ENCODE data around the gene PDE7B.

The PDE7B gene

DNA sequence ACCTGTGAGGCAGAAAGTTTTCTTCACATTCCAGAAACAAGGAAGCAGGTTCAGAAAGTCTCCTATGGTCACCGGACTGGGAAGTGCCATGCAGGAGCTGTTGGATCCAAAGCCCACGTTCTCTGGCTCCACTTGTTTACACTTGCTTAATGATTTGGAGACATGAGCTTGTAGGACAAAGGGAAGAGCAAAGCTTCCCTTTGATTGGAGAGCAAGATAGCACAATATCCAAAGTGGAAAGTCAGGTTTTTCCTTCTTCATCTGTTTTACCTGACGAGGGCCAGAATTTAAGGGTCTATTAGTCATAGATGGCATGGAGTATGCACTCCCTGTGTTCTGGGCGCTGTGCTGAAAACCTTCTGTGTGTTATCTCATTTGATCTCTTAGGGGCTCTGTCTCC is 81.2 kb downstream of the PDE7B start:
- DNase-seq (ENCODE audit: low read depth in 1 of 2, low spot score in 1 of 2): no peak

- no peak for DNase-seq (ENCODE audit: low read depth in 1 of 2, low spot score in 1 of 2)
Observed at GRCh38 chr6:135935941-135936601, 84.6 kb downstream of the PDE7B start.

DNA sequence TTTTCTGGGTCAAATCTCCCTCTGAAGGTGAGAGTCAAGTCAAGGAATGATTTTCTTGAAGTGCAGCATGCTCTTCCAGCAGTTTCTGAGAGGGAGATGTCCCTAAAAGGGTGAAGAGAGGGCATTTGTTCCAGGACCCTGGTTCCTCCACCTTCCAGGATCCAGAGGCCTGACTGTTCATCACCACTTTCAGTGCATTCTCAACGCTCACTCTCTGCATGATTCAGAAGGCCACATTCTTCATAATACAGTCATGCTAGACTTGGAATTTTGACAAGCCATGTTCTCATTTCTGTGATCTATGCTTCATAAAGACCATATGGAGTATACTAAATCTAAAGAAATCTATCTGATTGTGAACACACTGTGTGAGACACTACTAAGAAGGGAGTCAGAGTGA is 85.1 kb downstream of the PDE7B start:
- DNase-seq (ENCODE audit: low read depth in 1 of 2, low spot score in 1 of 2): no peak

DNA sequence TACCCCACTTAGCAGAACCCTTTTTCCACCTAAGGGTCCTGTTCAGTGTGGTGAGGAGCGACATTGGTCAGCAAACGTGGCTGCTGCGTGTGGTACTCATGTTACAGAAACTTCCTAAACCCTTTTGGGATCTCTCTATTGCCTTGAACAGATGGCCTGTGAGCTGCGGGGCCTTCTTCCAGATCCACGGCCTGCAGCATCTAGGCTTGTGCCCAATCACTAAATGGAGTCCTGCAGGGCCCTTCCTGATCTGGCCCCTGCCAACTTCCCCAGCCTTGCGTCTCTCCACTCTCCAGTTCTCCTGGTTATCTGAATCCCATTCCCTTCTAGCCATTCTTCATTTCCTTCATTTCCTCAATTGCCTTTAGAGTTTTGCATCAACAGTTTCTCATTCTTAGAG is 85.6 kb downstream of the PDE7B start:
- DNase-seq (ENCODE audit: low read depth in 1 of 2, low spot score in 1 of 2): no peak

GRCh38 chr6:135938576-135939207 is 87.2 kb downstream of the PDE7B start:
- DNase-seq (ENCODE audit: low read depth in 1 of 2, low spot score in 1 of 2): no peak

GRCh38 chr6:135939208-135939591 is 87.7 kb downstream of the PDE7B start:
- no peak for DNase-seq (ENCODE audit: low read depth in 1 of 2, low spot score in 1 of 2)

DNA sequence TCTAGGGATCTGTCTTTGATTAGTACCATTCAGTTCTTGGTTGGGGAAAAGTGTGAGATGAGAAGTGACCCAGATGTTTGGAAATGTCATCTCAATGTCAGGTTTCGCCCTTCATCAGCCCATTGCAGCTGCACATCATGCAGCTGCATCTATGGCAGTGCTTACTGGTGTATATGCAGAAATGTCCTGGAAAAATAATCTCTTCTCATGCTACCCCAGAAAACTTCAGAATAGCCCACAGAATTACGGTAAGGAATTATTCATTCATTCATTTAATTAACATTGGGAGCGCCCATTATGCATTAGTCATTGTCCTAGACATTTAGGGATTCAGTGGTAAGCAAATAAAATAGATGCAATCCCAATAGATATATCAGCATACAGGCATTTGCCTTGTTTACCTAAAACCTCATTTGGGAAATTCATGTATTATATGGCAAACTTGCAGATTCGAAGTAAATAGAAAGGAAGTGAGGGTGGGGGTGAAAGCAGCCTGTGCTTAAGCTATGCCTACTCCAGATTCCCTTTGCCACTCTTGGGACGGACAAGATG is 89.2 kb downstream of the PDE7B start:
- no peak for DNase-seq (ENCODE audit: low read depth in 1 of 2, low spot score in 1 of 2)

DNA sequence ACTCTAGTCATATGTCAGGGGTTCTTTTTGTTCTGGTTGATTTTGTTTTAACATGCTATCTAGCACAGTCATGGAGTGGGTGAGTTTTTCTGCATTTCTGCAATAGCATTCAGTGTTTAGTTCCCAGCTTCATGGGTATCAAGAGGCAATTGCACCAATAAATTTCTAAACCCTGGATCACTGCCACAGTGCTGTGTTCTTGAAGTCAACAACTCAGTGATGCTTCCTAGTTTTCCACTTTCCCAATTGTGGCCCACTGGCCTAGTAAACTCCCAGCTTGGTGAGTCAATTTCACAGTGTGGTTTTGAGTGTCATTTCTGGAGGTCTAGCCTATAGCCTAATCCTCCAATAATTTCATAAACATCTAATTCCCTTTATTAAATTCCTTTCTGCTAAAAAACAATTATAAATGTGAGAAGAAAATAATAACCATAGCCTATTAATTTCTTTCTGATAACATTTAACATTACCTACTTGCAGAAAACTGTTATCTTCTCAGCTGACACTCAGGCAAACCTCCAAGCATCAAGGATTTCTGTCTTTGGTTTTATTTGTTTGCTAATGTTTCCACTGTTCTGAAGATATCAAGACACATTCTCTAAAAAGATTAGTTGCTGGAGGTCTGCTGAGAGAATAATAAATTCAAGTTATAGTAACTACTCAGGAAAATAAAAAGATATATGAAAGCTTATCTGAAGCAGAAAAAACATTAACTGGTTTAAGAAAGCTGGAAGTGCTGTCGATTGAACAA is 89.9 kb downstream of the PDE7B start:
- no peak for DNase-seq (ENCODE audit: low read depth in 1 of 2, low spot score in 1 of 2)

DNA sequence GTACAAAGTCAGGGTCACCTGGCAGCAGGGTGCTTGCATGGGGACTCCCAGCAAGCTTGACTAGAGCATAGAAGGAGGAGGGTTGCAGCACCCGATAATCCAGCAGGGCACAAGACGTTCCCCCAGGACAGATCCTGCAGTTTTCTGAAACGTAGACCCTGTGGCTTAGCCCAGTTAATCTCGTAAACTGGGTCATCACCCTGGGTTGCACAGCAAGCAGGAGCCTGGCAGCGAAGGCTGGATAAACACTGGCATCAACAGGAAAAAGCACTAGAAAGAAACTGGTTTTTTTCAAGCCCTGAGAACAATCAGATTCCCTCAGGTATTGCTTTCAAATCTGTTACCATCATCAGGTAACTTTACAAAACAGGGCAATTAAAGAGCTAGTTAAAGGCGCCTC is 92.6 kb downstream of the PDE7B start:
- DNase-seq (ENCODE audit: low read depth in 1 of 2, low spot score in 1 of 2): no peak

GRCh38 chr6:135946674-135947073 is 95.2 kb downstream of the PDE7B start:
- DNase-seq (ENCODE audit: low read depth in 1 of 2, low spot score in 1 of 2): no peak

- no peak for DNase-seq (ENCODE audit: low read depth in 1 of 2, low spot score in 1 of 2)
Observed at GRCh38 chr6:135950669-135951068, 99.2 kb downstream of the PDE7B start.

- no peak for DNase-seq (ENCODE audit: low read depth in 1 of 2, low spot score in 1 of 2)
Observed at GRCh38 chr6:135951169-135951568, 99.7 kb downstream of the PDE7B start.

GRCh38 chr6:135953818-135954217 is 102.3 kb downstream of the PDE7B start:
- no peak for DNase-seq (ENCODE audit: low read depth in 1 of 2, low spot score in 1 of 2)

- DNase-seq (ENCODE audit: low read depth in 1 of 2, low spot score in 1 of 2): no peak
Observed at GRCh38 chr6:135955099-135955498, 103.6 kb downstream of the PDE7B start.

- DNase-seq (ENCODE audit: low read depth in 1 of 2, low spot score in 1 of 2): no peak
Observed at GRCh38 chr6:135962731-135963130, 111.2 kb downstream of the PDE7B start.

DNA sequence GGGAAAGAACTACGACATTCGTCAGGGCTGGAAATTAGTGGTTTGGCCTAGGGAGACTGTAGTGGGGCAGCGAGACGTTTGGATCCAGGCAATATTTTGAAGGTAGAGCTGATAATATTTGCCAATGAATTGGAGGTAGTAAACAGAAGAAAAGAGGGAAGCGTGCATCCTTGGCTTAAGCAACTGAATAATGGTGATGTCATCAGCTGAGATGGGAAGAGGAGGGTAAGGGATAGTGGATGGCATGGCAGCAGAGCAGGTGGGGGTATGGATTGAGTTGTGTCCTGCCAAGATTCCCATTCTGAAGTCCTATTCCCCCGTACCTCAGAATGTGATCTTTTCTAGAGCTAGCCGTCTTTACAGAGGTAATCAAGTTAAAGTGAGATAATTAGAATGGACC is 119.2 kb downstream of the PDE7B start:
- DNase-seq (ENCODE audit: low read depth in 1 of 2, low spot score in 1 of 2): no peak

DNA sequence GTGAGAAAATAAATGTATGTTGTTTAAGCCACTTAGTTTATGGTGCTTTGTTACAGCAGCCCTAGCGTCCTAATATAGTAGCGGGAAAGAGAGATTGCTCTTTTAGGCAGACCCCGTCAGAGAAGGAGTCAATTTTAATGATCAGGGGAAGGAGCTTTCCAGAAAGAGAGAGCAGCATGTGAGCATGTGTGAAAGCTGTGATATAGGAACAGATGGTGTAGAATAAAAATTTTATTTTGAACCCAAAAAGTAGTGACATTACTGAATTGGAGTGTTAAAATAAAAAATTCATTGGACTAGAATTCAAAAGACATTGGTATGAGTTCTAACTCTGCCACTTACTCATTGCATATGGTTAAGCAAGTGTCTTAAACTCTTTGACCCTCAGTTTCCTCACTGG is 119.8 kb downstream of the PDE7B start:
- DNase-seq (ENCODE audit: low read depth in 1 of 2, low spot score in 1 of 2): no peak

GRCh38 chr6:135972150-135972549 is 120.6 kb downstream of the PDE7B start:
- no peak for DNase-seq (ENCODE audit: low read depth in 1 of 2, low spot score in 1 of 2)

- no peak for DNase-seq (ENCODE audit: low read depth in 1 of 2, low spot score in 1 of 2)
Observed at GRCh38 chr6:135972586-135972985, 121.1 kb downstream of the PDE7B start.

DNA sequence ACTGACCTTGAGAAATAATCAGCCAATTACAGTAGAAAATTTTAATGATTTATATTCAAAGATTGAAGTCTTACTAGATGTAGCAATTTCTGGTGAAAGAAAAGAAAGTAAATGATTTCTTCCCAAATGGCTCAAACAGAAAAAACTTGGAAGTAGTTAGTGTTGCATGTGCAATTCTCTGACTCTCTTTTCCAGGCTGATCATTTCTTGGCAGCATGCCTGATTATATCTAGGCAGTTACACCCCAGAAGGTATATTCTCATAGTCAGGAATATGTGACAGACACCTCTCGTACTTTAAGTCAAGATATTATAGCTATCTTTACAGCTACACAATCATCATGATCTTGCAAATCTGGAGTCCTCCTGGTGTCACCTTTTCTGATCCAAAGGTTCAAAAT is 122.9 kb downstream of the PDE7B start:
- DNase-seq (ENCODE audit: low read depth in 1 of 2, low spot score in 1 of 2): no peak

DNA sequence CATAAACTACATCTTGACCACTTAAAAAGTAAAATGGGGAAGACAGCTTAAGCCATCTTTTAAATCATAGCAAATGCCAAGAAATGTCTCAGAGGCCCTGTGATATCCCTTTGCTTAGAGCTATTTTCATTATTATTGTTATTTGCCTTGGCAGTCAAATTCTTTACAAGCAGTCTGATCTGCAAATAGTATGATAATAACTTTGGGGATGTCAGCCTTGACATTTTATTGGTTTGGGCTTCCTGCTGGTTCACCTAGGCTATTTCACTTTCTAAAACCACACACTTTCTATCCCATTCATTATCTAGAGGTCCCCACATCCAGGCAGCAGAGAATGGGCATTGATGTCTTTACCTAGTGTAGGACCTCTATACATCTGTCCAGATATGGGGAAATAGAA is 125.1 kb downstream of the PDE7B start:
- no peak for DNase-seq (ENCODE audit: low read depth in 1 of 2, low spot score in 1 of 2)

DNA sequence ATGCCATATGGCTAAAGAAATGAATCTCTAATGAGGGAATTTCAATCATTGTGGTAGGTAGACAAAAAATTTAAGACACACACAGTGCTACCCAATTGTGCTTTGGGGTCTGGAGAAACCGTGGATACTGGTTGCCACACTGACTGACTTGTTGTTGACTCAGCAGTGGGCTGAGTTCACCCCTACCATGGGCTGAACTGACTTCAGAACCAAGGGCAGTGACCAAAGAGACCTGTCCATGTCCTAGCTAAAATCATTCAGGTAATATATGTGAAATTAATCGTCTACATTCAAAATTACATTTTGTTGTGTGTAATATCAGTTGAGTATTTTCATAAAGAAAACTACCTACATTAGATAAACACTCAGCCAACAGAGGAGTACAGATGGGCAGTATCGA is 131.6 kb downstream of the PDE7B start:
- no peak for DNase-seq (ENCODE audit: low read depth in 1 of 2, low spot score in 1 of 2)
